Fibroblast of skin of abdomen (primary cell): ENCODE results near the gene TXNRD1.
A peak's percentile ranks its signal among the peaks of the same experiment; 100 is the strongest.
"Not testable (repeated sequence)": the region's sequence is repeated elsewhere in the genome, so short reads cannot be mapped to it uniquely, and the experiment has no call there.

Experiments
- DNase-seq: peaks from one replicate; pipeline ENCODE4 v3.0.0-alpha.2; 2013

The TXNRD1 gene

DNA sequence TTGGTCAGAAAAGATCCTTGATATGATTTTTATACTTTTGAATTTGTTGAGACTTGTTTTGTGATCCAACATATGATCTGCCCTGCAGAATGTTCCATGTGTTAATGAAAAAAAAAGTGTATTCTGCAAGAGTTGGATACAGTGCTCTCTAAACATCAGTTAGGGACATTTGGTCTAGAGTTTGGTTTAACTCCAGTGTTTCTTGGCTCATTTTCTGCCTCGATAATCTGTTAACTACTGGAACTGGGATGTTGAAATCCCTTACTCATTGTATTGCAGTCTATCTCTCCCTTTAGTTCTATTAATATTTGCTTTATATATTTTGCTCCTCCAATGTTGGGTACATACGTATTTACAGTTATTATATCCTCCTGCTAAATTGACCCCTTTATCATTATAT lies 18.3 kb upstream of the TXNRD1 start:
- no peak for DNase-seq

DNA sequence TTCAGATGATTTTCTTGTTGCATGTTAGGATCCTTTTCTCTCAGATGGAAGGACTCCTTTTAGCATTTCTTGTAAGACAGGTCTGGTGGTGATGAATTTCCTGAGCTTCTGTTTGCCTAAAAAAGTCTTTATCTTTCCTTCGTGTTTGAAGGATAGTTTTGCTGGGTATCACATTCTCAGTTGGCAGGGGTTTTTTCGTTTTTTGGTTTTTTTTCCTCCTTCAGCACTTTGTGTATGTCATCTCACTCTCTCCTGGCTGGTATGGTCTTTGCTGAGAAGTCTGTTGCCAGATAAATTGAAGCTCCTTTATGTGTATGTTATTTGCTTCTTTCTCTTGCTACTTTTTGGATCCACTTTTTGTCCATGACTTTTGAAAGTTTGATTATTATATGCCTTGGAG lies 15.6 kb upstream of the TXNRD1 start:
- DNase-seq = no peak

DNA sequence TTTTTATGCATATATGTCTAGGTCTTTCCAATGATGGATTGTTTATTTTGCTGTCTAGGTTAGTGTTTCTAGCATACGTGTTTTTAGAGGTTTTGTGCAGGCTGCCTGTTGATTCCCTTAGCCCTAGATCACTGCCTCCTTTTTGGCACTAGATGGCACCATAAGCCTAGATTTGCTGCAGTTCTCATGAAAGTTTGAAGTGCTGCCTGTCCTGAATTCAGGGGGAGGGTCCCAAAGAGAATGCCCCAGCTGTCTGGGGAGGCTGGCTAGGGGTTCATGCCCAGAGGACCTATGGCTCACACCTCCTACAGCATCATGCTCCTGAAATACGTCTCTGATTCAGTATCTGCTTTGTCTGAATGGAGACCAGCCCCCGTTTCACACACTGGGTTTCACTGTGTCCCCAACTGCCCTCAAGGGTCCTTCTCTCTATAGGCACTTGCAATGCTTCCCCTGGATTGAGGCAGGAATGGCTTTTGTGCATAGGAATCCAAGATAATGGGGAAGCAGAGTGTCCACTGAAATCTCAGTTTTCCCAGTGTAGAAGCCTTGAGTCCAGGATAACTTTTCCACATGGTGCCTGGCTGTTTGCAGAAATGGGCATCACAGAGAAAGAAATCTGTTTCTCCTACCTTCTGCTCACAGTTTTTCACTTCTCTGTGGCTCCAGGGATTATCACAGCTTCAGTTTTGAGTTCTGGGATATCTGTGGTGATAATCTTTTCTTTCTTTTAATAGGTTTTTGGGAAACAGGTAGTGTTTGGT lies 14.2 kb upstream of the TXNRD1 start:
- DNase-seq = peak; percentile 59

DNA sequence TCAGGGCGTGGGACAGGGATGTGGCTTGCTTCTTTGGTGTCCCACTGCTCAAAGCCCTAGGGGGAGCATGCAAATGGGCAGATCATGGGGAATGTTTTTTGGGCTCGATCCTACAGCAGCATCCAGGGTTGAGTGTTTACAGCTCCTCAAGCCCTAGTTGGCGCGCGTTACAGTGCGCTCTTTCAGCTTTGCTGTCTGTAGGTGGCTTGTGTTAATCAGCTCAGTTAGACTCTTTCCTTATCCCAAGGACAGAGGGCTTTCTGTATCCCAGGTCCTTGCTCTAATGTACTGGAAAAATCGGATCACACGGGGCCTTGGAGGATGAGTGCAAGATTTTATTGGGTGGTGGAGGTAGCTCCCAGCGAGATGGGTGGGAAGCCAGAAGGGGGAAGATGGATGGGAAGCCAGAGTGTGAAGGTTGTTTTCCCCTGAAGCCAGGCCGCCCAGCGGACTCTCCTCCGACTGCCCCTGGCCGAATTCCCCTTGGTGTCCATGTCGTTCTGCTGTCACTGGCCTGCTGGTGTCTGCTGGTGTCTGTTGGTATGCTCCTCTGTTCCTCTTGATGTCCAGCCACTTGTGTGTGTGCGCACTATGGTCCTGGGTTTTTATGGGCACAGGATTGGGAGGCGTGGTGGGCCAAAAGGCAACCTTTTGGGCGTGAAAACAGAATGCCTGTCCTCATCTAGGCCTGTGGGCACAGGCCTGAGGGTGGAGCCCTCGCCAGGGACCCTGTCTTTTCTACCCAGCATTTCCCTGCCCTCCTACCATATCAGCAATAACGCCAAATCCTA lies 10.7 kb upstream of the TXNRD1 start:
- no peak for DNase-seq

DNA sequence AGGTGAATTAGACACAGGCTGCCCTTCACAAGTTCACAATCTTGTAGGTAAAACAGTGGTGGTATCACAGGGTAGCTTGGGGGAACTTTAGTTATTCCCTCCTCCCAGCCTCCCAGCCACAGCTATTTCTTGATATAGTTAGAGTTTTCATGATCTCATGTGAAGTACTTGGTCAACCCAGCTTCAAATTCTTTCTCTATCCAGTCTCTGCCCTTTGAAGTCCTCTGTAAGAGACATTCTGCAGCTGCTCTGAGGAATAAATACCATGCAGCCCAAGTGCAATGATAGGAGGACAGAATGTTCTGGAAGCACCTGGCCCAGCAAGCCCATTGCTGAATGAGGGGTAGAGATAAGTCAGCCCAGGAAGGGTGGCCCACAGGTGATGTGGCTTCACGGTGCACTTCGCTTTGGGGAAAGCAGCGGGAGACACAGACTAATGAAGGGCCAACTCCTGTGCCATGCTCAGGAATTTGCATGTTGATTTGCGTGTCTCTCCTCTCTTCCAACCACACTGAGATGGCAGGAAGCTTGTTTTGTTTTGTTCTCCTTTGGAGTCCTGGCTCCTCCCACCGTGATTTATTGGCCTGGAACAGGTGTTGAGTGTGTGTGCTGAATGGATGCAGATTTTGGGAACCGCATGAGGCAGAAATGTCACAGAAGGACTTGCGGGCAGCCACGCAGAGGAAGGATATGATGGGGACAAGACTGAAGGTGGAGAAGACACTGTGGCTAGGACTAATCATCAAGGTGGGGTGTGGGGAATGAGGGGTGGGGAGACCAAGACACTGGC lies 8.0 kb upstream of the TXNRD1 start:
- DNase-seq = no peak

DNA sequence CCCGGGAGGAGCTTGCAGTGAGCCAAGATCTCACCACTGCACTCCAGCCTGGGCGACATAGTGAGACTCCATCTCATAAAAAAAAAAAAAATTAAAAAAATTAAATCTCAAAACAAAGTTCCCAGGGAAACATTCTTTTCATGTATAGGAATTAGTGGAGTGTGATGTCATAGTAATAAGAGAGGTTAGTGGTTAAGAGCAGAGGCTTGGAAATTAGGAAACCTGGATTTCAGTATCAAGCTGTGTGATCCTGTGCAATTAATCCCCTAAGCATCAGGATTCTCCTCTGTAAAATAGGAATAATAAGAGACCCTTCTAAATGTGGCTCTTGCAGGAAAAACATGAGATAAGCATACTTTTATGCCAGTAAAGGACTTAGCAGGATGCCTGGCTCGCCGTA lies 3.1 kb upstream of the TXNRD1 start:
- no peak for DNase-seq

DNA sequence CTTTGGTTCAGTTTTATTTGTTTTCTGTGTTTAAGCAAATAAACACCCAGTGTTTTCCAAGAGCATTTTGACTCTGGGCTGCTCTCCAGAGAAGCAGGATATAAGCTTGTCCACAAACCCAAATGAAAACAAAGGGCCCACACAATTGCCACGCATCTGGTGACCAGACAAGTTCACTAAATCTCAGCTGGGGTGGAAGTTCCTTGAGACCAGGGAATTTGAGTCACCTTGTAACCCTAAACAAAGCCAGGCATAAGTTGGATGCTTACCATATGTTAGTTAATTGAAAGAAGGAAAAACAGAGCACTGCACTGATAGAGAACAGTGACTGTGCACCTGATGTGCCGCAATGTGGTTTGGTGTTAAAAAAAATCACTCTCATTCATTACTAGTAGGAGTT lies 1.6 kb upstream of the TXNRD1 start:
- peak; percentile 82 for DNase-seq

DNA sequence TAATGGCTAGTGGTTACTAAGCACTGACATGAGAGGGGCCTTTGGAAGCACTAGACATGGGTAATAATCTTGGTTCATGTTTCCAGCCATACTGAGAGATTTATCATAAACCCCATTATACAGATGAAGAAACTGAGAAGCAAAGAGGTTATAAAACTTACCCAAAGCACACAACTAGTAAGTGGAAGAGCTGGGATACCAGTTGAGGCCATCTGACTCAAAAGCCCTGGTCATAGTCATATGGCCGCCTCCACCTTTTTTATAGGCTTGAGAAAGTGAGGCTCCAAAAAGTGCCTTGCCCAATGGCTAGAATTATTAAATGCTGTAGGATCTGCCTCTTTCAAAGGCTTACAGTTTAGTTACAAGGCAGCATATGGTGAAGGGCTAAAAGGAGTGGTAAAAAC lies 944 bp downstream of the TXNRD1 start:
- no peak for DNase-seq

DNA sequence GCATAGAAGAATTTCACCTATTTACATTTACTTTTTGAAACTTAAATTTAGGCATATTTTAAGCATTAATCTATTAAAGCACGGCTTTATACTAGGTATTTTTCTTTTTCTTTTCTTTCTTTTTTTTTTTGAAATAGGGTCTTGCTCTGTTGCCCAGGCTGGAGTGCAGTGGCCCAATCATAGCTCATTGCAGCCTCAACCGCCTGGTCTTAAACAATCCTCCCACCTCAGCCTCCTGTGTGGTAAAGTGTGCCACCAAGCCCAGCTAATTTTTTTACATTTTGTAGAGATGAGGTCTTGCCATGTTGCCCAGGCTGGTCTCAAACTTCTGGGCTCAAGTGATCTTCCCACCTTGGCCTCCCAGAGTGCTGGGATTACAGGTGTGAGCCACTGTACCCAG lies 2.9 kb downstream of the TXNRD1 start:
- not testable (repeated sequence) for DNase-seq

DNA sequence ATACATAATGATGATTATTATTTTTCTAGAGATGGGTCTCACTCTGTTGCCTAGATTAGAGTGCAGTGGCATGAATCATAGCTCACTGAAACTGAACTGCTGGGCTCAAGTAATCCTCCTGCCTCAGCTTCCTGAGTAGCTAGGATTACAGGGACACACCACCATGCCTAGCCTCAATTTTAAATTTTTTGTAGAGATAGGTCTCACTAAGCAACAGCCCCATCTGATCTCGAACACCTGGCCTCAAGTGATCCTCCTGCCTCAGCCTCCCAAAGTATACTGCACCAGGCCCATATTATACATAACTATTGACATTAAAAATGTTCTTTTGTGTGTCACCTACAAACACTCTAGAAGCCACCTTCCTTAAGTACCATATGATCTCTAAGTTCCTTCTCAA lies 3.4 kb downstream of the TXNRD1 start:
- DNase-seq = peak; percentile 44

DNA sequence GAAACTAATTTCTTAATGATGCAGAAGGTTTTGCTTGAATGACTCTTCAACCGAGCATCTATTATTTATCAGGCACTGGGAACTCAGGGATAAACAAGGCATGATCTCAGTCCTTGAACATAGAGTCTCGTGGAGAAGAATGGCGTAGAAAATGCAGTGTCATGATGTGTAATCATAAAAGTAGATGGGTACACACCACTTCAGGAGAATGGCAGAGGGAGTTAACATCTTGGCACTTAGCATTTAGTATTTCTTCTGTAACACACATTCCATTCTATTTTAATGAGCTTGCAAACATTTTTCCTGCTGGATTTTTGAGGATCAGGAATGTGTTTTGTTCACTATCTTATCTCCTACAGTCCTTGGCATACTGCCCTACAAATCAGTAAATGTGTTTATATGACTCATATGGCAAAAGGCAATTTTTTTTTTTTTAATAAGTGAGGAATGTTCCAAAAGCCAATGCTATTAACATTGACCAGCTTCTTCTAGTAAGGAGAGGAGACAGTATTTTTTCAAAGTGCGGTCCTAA lies 3.8 kb downstream of the TXNRD1 start:
- peak; percentile 96 for DNase-seq

DNA sequence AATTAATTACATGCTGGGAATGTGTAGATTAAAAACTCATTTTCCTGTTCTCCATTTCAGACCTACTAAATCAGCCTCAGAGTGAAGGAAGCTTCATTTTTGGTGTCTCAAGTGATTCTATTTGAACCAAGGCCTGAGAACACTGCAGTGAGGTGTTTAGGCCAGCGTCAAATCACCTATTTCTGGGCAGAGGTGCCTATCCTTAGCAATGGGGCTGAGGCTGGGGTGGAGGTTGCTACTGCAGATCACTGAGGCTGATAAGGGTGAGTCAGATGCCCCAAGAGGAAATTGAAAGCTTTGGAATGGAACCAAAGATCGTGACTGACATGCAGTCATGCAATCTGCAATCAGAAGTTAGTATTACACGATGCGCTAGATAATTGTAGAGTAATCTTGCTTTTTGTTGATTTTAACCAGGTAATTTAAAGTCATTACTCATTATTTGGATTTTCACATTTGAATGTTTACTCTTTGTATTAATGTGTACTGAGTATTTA lies 4.4 kb downstream of the TXNRD1 start:
- peak; percentile 81 for DNase-seq

DNA sequence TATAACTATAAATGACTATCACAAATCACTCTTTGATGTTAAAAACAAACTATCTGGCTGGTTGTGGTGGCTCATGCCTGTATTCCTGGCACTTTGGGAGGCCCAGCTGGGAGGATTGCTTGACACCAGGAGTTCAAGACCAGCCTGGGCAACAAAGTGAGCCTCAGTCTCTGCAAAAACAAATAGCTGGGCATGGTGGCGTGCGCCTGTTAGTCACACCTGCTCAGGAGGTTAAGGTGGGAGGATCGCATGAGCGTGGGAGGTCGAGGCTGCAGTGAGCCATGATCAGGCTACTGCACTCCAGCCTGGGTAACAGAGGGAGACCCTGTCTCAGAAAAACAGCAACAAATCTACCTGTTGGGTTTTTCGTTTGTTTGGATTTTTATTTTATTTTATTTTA lies 5.4 kb downstream of the TXNRD1 start:
- DNase-seq = no peak

DNA sequence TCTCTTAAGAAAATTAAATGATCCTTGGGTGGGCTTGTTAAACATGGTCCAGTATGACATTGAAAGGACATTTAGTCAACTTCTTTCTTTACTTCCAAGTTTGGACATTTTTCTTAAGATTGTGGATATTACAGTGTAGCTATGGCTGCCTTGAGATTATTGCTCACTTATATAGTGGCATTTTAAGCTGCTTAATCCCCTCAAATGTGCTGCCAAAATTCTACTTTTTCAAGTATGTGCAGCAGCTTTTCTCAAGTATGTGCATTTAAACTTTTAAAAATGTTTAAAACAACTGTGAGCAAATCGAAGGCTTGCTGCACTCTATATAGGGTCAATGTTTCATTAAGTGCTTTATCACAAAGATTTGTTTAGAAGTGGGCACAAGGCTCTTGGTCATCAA lies 7.4 kb downstream of the TXNRD1 start:
- DNase-seq = no peak

DNA sequence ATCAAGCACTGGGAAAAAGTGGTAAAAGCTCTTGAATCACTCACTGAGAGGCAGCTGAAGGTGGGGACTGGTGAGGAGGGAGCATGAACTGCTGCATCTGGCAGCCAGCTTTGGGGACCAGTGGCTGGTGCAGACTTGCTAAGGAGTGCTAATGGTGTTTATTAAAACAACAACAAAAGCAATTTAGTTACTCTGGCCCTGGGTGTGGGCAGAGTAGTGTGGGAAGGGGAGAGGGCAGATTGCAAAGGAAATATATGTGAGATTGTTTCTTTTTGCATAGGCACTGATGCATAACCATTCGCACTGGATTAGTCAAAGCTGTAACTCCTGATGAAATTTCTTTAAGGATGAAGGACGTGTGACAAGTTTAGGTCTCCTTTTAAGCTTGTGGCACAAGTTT lies 8.1 kb downstream of the TXNRD1 start:
- no peak for DNase-seq

DNA sequence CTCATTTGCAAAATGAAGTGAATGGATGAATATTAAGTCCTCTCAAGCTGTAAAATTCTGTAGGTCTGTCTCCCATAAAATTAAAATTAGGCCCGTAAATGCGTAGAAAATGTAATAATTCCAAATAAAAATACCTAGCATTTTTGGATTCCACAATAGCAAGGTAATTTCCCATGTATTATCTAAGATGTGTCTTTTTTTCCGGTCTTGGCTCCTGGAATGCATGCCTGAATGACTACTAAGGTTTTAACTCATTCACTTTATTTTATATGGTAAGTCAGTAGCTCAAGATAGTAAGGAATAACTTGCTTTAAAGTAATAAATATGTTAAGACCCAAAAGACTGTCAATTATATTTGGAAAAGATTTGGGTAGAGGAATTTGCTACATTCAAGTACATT lies 11.1 kb downstream of the TXNRD1 start:
- peak; percentile 43 for DNase-seq

DNA sequence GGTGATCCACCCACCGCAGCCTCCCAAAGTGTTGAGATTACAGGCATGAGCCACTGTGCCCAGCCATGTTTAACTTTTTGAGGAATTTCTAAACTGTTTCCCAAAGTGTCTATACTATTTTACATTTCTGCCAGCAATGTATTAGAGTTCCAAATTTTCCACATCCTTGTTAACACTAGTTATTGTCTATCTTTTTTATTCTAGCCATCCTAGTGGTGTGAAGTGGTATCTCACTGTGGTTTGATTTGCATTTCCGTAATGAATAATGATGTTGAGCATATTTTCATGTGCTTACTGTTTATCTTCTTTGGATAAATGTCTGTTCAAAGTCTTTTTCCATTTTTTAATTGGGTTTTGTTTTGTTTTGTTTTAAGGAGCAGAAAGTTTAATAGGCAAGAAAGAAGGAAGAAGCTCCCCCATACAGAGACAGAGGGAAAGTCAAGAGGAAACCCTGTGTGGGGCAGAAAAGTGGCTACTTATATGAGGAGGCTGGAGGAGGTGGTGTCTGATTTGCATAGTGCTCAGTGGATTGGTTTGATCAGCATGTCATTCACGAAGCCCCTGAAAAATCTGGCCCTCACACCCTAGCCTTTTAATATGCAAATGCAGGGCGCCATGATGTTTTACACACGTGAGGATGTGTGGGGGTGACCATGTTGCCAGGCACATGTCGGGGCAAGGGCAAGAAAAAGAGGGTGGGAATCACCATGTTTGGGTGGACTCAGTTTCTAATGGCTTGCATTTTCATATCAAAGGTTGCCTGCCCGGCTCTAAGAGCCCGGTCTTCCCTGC lies 14.9 kb downstream of the TXNRD1 start:
- DNase-seq = no peak

DNA sequence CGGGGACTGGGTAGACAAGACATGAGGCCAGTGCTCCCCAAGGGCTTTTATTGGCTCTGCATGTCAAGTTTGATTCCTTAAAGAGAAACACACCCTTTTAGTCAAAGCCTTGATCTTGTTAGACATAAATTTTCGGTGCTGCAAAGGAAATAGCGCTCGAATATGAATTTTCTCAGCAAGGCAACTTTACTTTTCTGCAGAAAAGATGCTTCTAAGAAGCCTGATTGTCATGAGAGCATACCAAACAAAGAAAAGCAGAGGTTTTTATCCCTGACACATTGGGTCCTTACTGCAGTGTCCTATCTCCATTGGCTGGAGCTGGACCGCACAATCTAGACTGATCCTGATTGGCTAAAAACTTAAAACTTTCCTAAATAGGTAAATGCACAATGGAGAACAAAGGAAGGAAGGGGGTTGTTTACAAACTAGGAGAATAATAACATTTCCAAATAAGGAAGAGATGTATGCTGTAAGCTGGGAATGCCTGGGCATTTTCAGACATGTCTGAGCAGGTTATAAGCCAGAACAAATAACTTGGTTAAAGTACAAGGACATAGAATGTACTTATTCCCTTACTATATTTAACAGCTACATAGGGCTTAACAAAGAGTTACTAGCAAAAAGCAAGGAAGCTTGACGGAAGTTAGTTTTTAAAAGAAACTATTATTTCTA lies 17.2 kb downstream of the TXNRD1 start:
- no peak for DNase-seq

DNA sequence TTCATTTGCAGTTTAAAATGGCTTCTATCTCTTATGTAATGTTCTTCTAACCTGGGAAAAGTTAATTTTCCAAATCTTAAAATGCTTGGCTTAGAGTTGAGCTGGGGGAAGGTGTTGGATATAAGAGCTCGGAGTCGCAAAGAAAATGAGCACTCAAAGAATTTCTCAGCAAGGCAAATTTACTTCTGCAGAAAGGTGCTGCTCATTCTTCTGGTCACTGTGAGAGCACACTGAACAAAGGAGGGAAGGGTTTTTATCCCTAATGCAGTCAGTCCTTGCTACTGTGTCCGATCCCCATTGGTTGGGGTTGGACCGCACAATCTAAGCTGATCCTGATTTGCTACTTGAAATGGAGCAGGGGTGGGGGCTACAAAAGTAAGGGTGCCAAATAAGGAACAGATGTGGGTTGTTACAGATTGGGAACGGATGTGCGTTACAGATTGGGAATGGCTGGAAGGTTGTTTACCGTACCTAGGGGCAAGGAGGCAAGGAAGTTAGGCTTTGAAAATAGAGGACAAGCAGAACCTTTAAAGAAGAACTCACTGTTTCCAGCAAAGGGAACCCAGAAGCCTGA lies 19.4 kb downstream of the TXNRD1 start:
- no peak for DNase-seq

DNA sequence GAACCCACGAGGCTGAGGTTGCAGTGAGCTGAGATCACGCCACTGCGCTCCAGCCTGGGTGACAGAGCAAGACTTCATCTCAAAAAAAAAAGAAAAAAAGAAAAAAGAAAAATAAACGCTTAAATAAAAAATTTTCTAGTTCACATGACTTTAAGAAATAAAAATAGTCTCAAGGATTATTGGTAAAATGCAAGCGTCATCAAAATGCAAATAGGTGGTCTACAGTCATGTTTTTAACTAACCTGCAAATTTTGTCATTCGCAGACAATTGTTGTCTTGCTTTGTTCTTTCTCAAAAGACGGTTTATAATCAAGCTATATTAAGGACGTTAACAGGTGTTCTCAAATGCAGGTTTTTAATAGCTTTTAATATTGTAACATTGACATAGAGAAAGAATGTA lies 22.4 kb downstream of the TXNRD1 start:
- no peak for DNase-seq

DNA sequence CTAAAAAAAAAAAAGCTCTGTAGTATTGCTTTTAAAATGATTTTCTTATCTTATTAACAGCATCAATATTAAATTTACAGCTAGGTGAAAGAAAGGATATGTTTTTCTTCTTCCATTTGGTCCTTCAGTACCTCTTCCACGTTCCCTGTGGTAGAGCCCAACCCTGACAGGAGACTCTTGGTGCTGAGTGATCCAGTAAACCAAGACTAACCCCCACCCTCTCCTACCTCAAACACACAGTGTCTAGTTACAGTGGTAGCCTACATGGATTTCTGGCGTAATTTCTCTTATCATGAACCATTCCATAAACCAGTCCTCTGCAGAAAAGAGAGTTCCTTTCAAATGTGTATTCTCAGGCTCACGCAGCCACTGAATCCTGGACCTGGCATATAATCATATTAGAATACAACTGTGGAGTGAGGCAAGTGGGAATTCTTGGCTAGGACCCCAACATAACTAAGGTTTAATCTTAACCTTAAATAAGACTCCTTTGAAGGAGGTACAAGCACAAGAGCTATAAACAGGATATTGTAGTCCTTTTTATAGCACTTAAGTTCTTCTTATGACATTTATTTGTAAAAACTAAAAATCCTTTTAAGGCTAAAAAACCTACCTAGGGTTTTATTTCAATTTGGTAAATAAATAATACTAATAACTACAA lies 27.1 kb downstream of the TXNRD1 start:
- DNase-seq = no peak
